8988T (cell line): ENCODE measurements around the gene MRPS11.
"Not testable (repeated sequence)": the region's sequence is repeated elsewhere in the genome, so short reads cannot be mapped to it uniquely, and the experiment has no call there.

Source experiments
- DNase-seq: peaks from one replicate; pipeline ENCODE4 v3.0.0; 2011

Gene MRPS11

GRCh38 chr15:88493844-88494243, 26.3 kb downstream of the MRPS11 start:
- no peak for DNase-seq

GRCh38 chr15:88497109-88497765, 29.7 kb downstream of the MRPS11 start:
- no peak for DNase-seq

GRCh38 chr15:88498996-88499395, 31.5 kb downstream of the MRPS11 start:
- DNase-seq: no peak

GRCh38 chr15:88504445-88504844, 36.9 kb downstream of the MRPS11 start:
- no peak for DNase-seq

GRCh38 chr15:88505721-88506120, 38.2 kb downstream of the MRPS11 start:
- no peak for DNase-seq

- no peak for DNase-seq
These were observed 39.1 kb downstream of the MRPS11 start for GRCh38 chr15:88506628-88507027.

- DNase-seq: no peak
These were observed 41.8 kb downstream of the MRPS11 start for GRCh38 chr15:88509321-88509720.

- no peak for DNase-seq
These were observed 42.5 kb downstream of the MRPS11 start for GRCh38 chr15:88509964-88510363.

GRCh38 chr15:88511161-88511560, 43.7 kb downstream of the MRPS11 start:
- no peak for DNase-seq

- no peak for DNase-seq
These were observed 44.6 kb downstream of the MRPS11 start for GRCh38 chr15:88512078-88512477.

- no peak for DNase-seq
These were observed 45.1 kb downstream of the MRPS11 start for GRCh38 chr15:88512601-88513000.

GRCh38 chr15:88513195-88513594, 45.7 kb downstream of the MRPS11 start:
- no peak for DNase-seq

GRCh38 chr15:88518903-88519302, 51.4 kb downstream of the MRPS11 start:
- DNase-seq: no peak

GRCh38 chr15:88524094-88524493, 56.6 kb downstream of the MRPS11 start:
- not testable (repeated sequence) for DNase-seq

GRCh38 chr15:88525418-88525817, 57.9 kb downstream of the MRPS11 start:
- DNase-seq: no peak

GRCh38 chr15:88526247-88526879, 58.9 kb downstream of the MRPS11 start:
- no peak for DNase-seq

GRCh38 chr15:88529021-88529630, 61.6 kb downstream of the MRPS11 start:
- DNase-seq: no peak
